ENCODE data around the gene GOLGA6L2.
"Not testable (repeated sequence)": the region's sequence is repeated elsewhere in the genome, so short reads cannot be mapped to it uniquely, and the experiment has no call there.

Gene GOLGA6L2

GRCh38 chr15:23434699-23435098, 12.3 kb downstream of the GOLGA6L2 start:
- H2BK15ac ChIP-seq (ENCODE audit: low read depth, poor library complexity, severe bottlenecking); H3K4me3 ChIP-seq (ENCODE audit: insufficient read depth in 1 of 2, low read depth in 1 of 2, low read length in 2 of 2); H4K8ac ChIP-seq (ENCODE audit: low read length); H3K36me3 ChIP-seq (ENCODE audit: control insufficient read depth in 1 of 2, insufficient read depth in 2 of 2, low read depth in 1 of 2, low read length in 2 of 2); H4K91ac ChIP-seq (ENCODE audit: low read length); H3K4me2 ChIP-seq (ENCODE audit: low read length, poor library complexity, severe bottlenecking); H2BK120ac ChIP-seq (ENCODE audit: low read depth, low read length); H2AK5ac ChIP-seq (ENCODE audit: low read length, severe bottlenecking); H3K4ac ChIP-seq (ENCODE audit: low read depth in 1 of 2, low read length in 2 of 2); H2BK5ac ChIP-seq (ENCODE audit: low read depth, low read length, poor library complexity, severe bottlenecking); H3K9ac ChIP-seq (ENCODE audit: low read length); H3K79me1 ChIP-seq (replicated peaks; ENCODE audit: low read length, poor library complexity, severe bottlenecking); H3K27me3 ChIP-seq (ENCODE audit: control insufficient read depth in 1 of 2, insufficient read depth in 1 of 2, low read length in 2 of 2); H2AFZ ChIP-seq (ENCODE audit: low read depth, low read length); H3K9me3 ChIP-seq (ENCODE audit: control insufficient read depth, low read length); H3K18ac ChIP-seq (ENCODE audit: low read depth in 1 of 2, low read length in 2 of 2); H3K27ac ChIP-seq (ENCODE audit: low read length, poor library complexity, severe bottlenecking); DNase-seq; H3K4me1 ChIP-seq (ENCODE audit: control insufficient read depth, insufficient read depth, low read depth, low read length); H3K14ac ChIP-seq (ENCODE audit: low read length in 2 of 2); H2BK12ac ChIP-seq (ENCODE audit: low read length in 2 of 2); H3K23ac ChIP-seq (ENCODE audit: low read length in 2 of 2): not testable (repeated sequence)
- 70% methylated on average over 2 of the region's 2 CpGs for WGBS

DNA sequence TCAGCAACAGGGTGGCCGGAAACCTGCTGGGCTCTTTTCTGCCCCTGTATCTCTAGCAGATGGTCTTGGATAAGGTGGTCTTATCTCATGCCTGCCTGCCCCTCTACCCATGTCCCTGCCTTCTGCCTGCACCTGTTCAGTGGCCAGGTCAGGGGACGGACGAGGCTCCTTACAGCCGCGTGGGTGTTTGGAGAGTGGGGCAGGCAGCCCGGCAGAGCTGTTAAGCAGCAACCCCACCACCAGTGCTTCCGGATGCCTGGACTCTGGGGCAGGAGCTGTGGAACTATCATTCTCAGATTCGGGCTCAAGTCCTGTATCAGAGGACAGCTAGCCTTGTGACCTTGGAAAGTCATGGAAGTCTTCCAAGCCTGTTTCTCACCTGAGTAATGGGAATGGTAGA, 21.7 kb downstream of the GOLGA6L2 start:
- not testable (repeated sequence) for H4K91ac ChIP-seq (ENCODE audit: low read length); H3K4me1 ChIP-seq (ENCODE audit: control insufficient read depth, insufficient read depth, low read depth, low read length); H3K9ac ChIP-seq (ENCODE audit: low read length); H3K36me3 ChIP-seq (ENCODE audit: control insufficient read depth in 1 of 2, insufficient read depth in 2 of 2, low read depth in 1 of 2, low read length in 2 of 2); H3K4ac ChIP-seq (ENCODE audit: low read depth in 1 of 2, low read length in 2 of 2); H3K27ac ChIP-seq (ENCODE audit: low read length, poor library complexity, severe bottlenecking); H3K9me3 ChIP-seq (ENCODE audit: control insufficient read depth, low read length); H2BK12ac ChIP-seq (ENCODE audit: low read length in 2 of 2); H2AFZ ChIP-seq (ENCODE audit: low read depth, low read length); H2AK5ac ChIP-seq (ENCODE audit: low read length, severe bottlenecking); H2BK5ac ChIP-seq (ENCODE audit: low read depth, low read length, poor library complexity, severe bottlenecking); H3K79me1 ChIP-seq (replicated peaks; ENCODE audit: low read length, poor library complexity, severe bottlenecking); H3K23ac ChIP-seq (ENCODE audit: low read length in 2 of 2); H3K14ac ChIP-seq (ENCODE audit: low read length in 2 of 2); H3K18ac ChIP-seq (ENCODE audit: low read depth in 1 of 2, low read length in 2 of 2); H3K4me3 ChIP-seq (ENCODE audit: insufficient read depth in 1 of 2, low read depth in 1 of 2, low read length in 2 of 2); H4K8ac ChIP-seq (ENCODE audit: low read length); DNase-seq; H2BK120ac ChIP-seq (ENCODE audit: low read depth, low read length); H3K27me3 ChIP-seq (ENCODE audit: control insufficient read depth in 1 of 2, insufficient read depth in 1 of 2, low read length in 2 of 2); H2BK15ac ChIP-seq (ENCODE audit: low read depth, poor library complexity, severe bottlenecking); H3K4me2 ChIP-seq (ENCODE audit: low read length, poor library complexity, severe bottlenecking)
- 79% methylated on average over 7 of the region's 8 CpGs for WGBS

GRCh38 chr15:23424111-23424904, 22.7 kb downstream of the GOLGA6L2 start:
- Histone ChIP-seq H2BK12ac (ENCODE audit: low read length in 2 of 2) (no peak overlapping the region), H3K4ac (ENCODE audit: low read depth in 1 of 2, low read length in 2 of 2) (no peak overlapping the region), H4K8ac (ENCODE audit: low read length) (no peak overlapping the region), H3K4me2 (ENCODE audit: low read length, poor library complexity, severe bottlenecking) (no peak overlapping the region), H2AFZ (ENCODE audit: low read depth, low read length) (no peak overlapping the region), H4K91ac (ENCODE audit: low read length) (no peak overlapping the region), H3K14ac (ENCODE audit: low read length in 2 of 2) (no peak overlapping the region), H2BK120ac (ENCODE audit: low read depth, low read length) (no peak overlapping the region), H3K18ac (ENCODE audit: low read depth in 1 of 2, low read length in 2 of 2) (no peak overlapping the region), H3K79me1 (replicated peaks; ENCODE audit: low read length, poor library complexity, severe bottlenecking) (no peaks in the 10 kb centered on the region), H2AK5ac (ENCODE audit: low read length, severe bottlenecking) (no peak overlapping the region), H3K27ac (ENCODE audit: low read length, poor library complexity, severe bottlenecking) (no peak overlapping the region), H3K36me3 (ENCODE audit: control insufficient read depth in 1 of 2, insufficient read depth in 2 of 2, low read depth in 1 of 2, low read length in 2 of 2) (no peaks in the 10 kb centered on the region), H3K27me3 (ENCODE audit: control insufficient read depth in 1 of 2, insufficient read depth in 1 of 2, low read length in 2 of 2) (no peaks in the 10 kb centered on the region), H3K23ac (ENCODE audit: low read length in 2 of 2) (no peak overlapping the region), H2BK15ac (ENCODE audit: low read depth, poor library complexity, severe bottlenecking) (no peak overlapping the region), H3K4me1 (ENCODE audit: control insufficient read depth, insufficient read depth, low read depth, low read length) (peaks cover 4% of the 10 kb centered on the region), H3K9ac (ENCODE audit: low read length) (no peak overlapping the region), H3K9me3 (ENCODE audit: control insufficient read depth, low read length) (no peaks in the 10 kb centered on the region), H2BK5ac (ENCODE audit: low read depth, low read length, poor library complexity, severe bottlenecking) (no peak overlapping the region), H3K4me3 (ENCODE audit: insufficient read depth in 1 of 2, low read depth in 1 of 2, low read length in 2 of 2) (no peak overlapping the region)
- WGBS = 89% methylated on average over 13 of the region's 13 CpGs
- DNase-seq = no peak

- WGBS = 64% methylated on average over 7 of the region's 8 CpGs
- Histone ChIP-seq H3K27me3 (ENCODE audit: control insufficient read depth in 1 of 2, insufficient read depth in 1 of 2, low read length in 2 of 2) (no peaks in the 10 kb centered on the region), H3K4me3 (ENCODE audit: insufficient read depth in 1 of 2, low read depth in 1 of 2, low read length in 2 of 2) (peak overlapping the region in 1 of 2 experiments; percentile 58), H2BK5ac (ENCODE audit: low read depth, low read length, poor library complexity, severe bottlenecking) (no peak overlapping the region), H3K23ac (ENCODE audit: low read length in 2 of 2) (no peak overlapping the region), H3K4ac (ENCODE audit: low read depth in 1 of 2, low read length in 2 of 2) (no peak overlapping the region), H2BK120ac (ENCODE audit: low read depth, low read length) (no peak overlapping the region), H3K4me2 (ENCODE audit: low read length, poor library complexity, severe bottlenecking) (no peak overlapping the region), H3K27ac (ENCODE audit: low read length, poor library complexity, severe bottlenecking) (no peak overlapping the region), H3K4me1 (ENCODE audit: control insufficient read depth, insufficient read depth, low read depth, low read length) (peaks cover 4% of the 10 kb centered on the region), H2BK15ac (ENCODE audit: low read depth, poor library complexity, severe bottlenecking) (no peak overlapping the region), H2AK5ac (ENCODE audit: low read length, severe bottlenecking) (no peak overlapping the region), H3K14ac (ENCODE audit: low read length in 2 of 2) (no peak overlapping the region), H2BK12ac (ENCODE audit: low read length in 2 of 2) (no peak overlapping the region), H3K36me3 (ENCODE audit: control insufficient read depth in 1 of 2, insufficient read depth in 2 of 2, low read depth in 1 of 2, low read length in 2 of 2) (no peaks in the 10 kb centered on the region), H2AFZ (ENCODE audit: low read depth, low read length) (no peak overlapping the region), H3K9me3 (ENCODE audit: control insufficient read depth, low read length) (no peaks in the 10 kb centered on the region), H4K8ac (ENCODE audit: low read length) (no peak overlapping the region), H4K91ac (ENCODE audit: low read length) (no peak overlapping the region), H3K79me1 (replicated peaks; ENCODE audit: low read length, poor library complexity, severe bottlenecking) (no peaks in the 10 kb centered on the region), H3K18ac (ENCODE audit: low read depth in 1 of 2, low read length in 2 of 2) (no peak overlapping the region), H3K9ac (ENCODE audit: low read length) (peak overlapping the region; percentile 51)
- no peak for DNase-seq
These were observed 23.9 kb downstream of the GOLGA6L2 start for GRCh38 chr15:23422946-23423708.

Data from mesenchymal stem cell (in vitro differentiated cells and primary cell).